CD4-positive, alpha-beta T cell treated with Interleukin-15 for 1 hour (primary cell): ENCODE results near the gene NUDT22.

Experiments
- DNase-seq: peaks from one replicate; pipeline ENCODE4 v3.0.0-alpha.2; 2020

The NUDT22 gene

GRCh38 chr11:64229744-64230170 is 3.7 kb downstream of the NUDT22 start:
- no peak for DNase-seq

GRCh38 chr11:64230171-64230984 is 4.3 kb downstream of the NUDT22 start, which contains the start of gene DNAJC4:
DNAJC4 (plus strand) TSS chr11:64230548; CDS start chr11:64230855, 307 bp downstream.
- peak; percentile 91 for DNase-seq

GRCh38 chr11:64230985-64231365 is 4.9 kb downstream of the NUDT22 start:
- DNase-seq: no peak

- no peak for DNase-seq
Observed at GRCh38 chr11:64231546-64231945, 5.5 kb downstream of the NUDT22 start.

- no peak for DNase-seq
Observed at GRCh38 chr11:64232182-64232966, 6.3 kb downstream of the NUDT22 start.

GRCh38 chr11:64232967-64233315 is 6.9 kb downstream of the NUDT22 start:
- DNase-seq: no peak

- DNase-seq: peak; percentile 80
Observed at GRCh38 chr11:64233913-64234586, 8.0 kb downstream of the NUDT22 start, which contains the start of gene VEGFB. VEGFB (plus strand) TSS chr11:64234584; CDS start chr11:64234834, 250 bp downstream.

- DNase-seq: peak; percentile 49
Observed at GRCh38 chr11:64234647-64235379, 8.7 kb downstream of the NUDT22 start.

GRCh38 chr11:64235437-64236161 is 9.5 kb downstream of the NUDT22 start:
- no peak for DNase-seq

GRCh38 chr11:64237484-64237951 is 11.4 kb downstream of the NUDT22 start:
- DNase-seq: no peak

GRCh38 chr11:64238076-64238475 is 12.0 kb downstream of the NUDT22 start:
- no peak for DNase-seq

GRCh38 chr11:64238999-64239398 is 12.9 kb downstream of the NUDT22 start:
- DNase-seq: no peak

- DNase-seq: peak; percentile 84
Observed at GRCh38 chr11:64239662-64240434, 13.8 kb downstream of the NUDT22 start.

GRCh38 chr11:64240435-64241240 is 14.6 kb downstream of the NUDT22 start, which contains the start of gene FKBP2:
FKBP2 (plus strand) TSS chr11:64241095; CDS start chr11:64242388, 1,293 bp downstream.
- DNase-seq: peak; percentile 99

- DNase-seq: no peak
Observed at GRCh38 chr11:64241241-64241490, 15.1 kb downstream of the NUDT22 start.

GRCh38 chr11:64241491-64242374 is 15.7 kb downstream of the NUDT22 start:
- peak; percentile 99 for DNase-seq

- DNase-seq: no peak
Observed at GRCh38 chr11:64243236-64243854, 17.3 kb downstream of the NUDT22 start.

- no peak for DNase-seq
Observed at GRCh38 chr11:64244107-64244506, 18.0 kb downstream of the NUDT22 start.

GRCh38 chr11:64244966-64245365 is 18.9 kb downstream of the NUDT22 start:
- no peak for DNase-seq
